ENCODE results near the gene CHMP4B.

Gene CHMP4B

GRCh38 chr20:33810885-33811775 is at the start of gene CHMP4B:
CHMP4B (plus strand) TSS chr20:33811348; CDS start chr20:33811469, 121 bp downstream.
- intact Hi-C loops (cut with DNase I): loop anchor here (2.0 to 5.0 kb wide), 3 partner anchors 79 to 300 kb away; partner anchors contain the start of genes RALY and ZNF341
- DNase-seq: peak; percentile 98 to 100 (median 99)

GRCh38 chr20:33761698-33762250 is 49.4 kb upstream of the CHMP4B start:
- DNase-seq: no peak
- intact Hi-C loops (cut with DNase I): no loop called here

- intact Hi-C loops (cut with DNase I): no loop called here
- DNase-seq: no peak
Observed at GRCh38 chr20:33765099-33765498, 46.0 kb upstream of the CHMP4B start.

- intact Hi-C loops (cut with DNase I): no loop called here
- no peak for DNase-seq
Observed at GRCh38 chr20:33765592-33765991, 45.6 kb upstream of the CHMP4B start.

GRCh38 chr20:33766686-33767085 is 44.5 kb upstream of the CHMP4B start:
- DNase-seq: no peak
- intact Hi-C loops (cut with DNase I): no loop called here

GRCh38 chr20:33767777-33768138 is 43.4 kb upstream of the CHMP4B start:
- intact Hi-C loops (cut with DNase I): no loop called here
- DNase-seq: no peak

- DNase-seq: no peak
- intact Hi-C loops (cut with DNase I): no loop called here
Observed at GRCh38 chr20:33769043-33769442, 42.1 kb upstream of the CHMP4B start.

GRCh38 chr20:33770005-33770404 is 41.1 kb upstream of the CHMP4B start:
- no peak for DNase-seq
- intact Hi-C loops (cut with DNase I): no loop called here

- intact Hi-C loops (cut with DNase I): no loop called here
- DNase-seq: no peak
Observed at GRCh38 chr20:33771938-33772337, 39.2 kb upstream of the CHMP4B start.

- no peak for DNase-seq
- intact Hi-C loops (cut with DNase I): no loop called here
Observed at GRCh38 chr20:33772439-33772838, 38.7 kb upstream of the CHMP4B start.

GRCh38 chr20:33773412-33774089 is 37.6 kb upstream of the CHMP4B start:
- intact Hi-C loops (cut with DNase I): no loop called here
- no peak for DNase-seq

- intact Hi-C loops (cut with DNase I): no loop called here
- DNase-seq: peak in 3 of 42 donors; percentile 9 to 11 (median 11)
Observed at GRCh38 chr20:33777816-33778215, 33.3 kb upstream of the CHMP4B start.

- intact Hi-C loops (cut with DNase I): no loop called here
- peak in 1 of 42 donors; percentile 10 for DNase-seq
Observed at GRCh38 chr20:33781133-33781532, 30.0 kb upstream of the CHMP4B start.

- no peak for DNase-seq
- intact Hi-C loops (cut with DNase I): no loop called here
Observed at GRCh38 chr20:33781945-33782344, 29.2 kb upstream of the CHMP4B start.

- DNase-seq: no peak
- intact Hi-C loops (cut with DNase I): no loop called here
Observed at GRCh38 chr20:33783256-33783655, 27.9 kb upstream of the CHMP4B start.

- intact Hi-C loops (cut with DNase I): no loop called here
Observed at GRCh38 chr20:33783818-33784217, 27.3 kb upstream of the CHMP4B start.

GRCh38 chr20:33784225-33784624 is 26.9 kb upstream of the CHMP4B start:
- intact Hi-C loops (cut with DNase I): no loop called here
- no peak for DNase-seq

More at GRCh38 chr20:33783818-33784217, 27.3 kb upstream of the CHMP4B start:
- no peak for DNase-seq

GRCh38 chr20:33785503-33785902 is 25.6 kb upstream of the CHMP4B start:
- no peak for DNase-seq
- intact Hi-C loops (cut with DNase I): no loop called here

- no peak for DNase-seq
- intact Hi-C loops (cut with DNase I): no loop called here
Observed at GRCh38 chr20:33787253-33787891, 23.8 kb upstream of the CHMP4B start.

Data from head of caudate nucleus (tissue), 42 donors.